Measurements from ENCODE around the gene ELF4.
"Not testable (repeated sequence)": the region's sequence is repeated elsewhere in the genome, so short reads cannot be mapped to it uniquely, and the experiment has no call there.

GRCh38 chrX:130115119-130115885 lies 5.0 kb upstream of the ELF4 start:
- TF ChIP-seq CTCF, POLR2A (IDR thresholded peaks at IDR 0.05): not testable (repeated sequence)
